GM12872 (cell line): ENCODE measurements around the gene GATD1.

Experiments
- TF ChIP-seq, protein P1 (sequence below): IDR thresholded peaks from 3 replicates; pipeline ENCODE4 v1.5.1; 2011; ENCODE audit warnings: low read depth, mild to moderate bottlenecking, low read length, moderate library complexity; ENCODE audit not compliant: insufficient read depth

GATD1 gene

GRCh38 chr11:742156-742546 is 35.1 kb downstream of the GATD1 start:
- TF ChIP-seq, protein P1, sequence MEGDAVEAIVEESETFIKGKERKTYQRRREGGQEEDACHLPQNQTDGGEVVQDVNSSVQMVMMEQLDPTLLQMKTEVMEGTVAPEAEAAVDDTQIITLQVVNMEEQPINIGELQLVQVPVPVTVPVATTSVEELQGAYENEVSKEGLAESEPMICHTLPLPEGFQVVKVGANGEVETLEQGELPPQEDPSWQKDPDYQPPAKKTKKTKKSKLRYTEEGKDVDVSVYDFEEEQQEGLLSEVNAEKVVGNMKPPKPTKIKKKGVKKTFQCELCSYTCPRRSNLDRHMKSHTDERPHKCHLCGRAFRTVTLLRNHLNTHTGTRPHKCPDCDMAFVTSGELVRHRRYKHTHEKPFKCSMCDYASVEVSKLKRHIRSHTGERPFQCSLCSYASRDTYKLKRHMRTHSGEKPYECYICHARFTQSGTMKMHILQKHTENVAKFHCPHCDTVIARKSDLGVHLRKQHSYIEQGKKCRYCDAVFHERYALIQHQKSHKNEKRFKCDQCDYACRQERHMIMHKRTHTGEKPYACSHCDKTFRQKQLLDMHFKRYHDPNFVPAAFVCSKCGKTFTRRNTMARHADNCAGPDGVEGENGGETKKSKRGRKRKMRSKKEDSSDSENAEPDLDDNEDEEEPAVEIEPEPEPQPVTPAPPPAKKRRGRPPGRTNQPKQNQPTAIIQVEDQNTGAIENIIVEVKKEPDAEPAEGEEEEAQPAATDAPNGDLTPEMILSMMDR = no peak

GRCh38 chr11:737366-737765 is 39.9 kb downstream of the GATD1 start:
- TF ChIP-seq, protein P1 = no peak

DNA sequence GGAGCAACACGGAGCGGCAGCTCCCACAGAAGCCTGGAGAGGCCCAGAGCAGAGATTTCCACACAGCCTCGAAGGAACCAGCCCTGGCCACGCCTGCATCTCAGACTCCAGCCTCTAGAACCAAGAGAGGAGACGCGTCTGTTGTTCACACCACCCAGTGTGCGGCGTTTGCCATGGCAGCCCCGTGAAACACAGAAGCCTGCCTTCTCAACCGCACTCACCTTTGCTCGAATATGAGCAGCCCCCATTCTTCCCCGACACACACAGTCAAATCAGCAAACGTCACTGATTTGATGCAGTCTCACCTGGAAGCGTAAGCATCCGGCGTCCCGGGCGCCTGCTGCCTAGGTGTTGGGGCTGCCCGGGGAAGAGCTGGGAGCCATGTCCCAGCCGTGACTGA is 44.2 kb downstream of the GATD1 start:
- TF ChIP-seq, protein P1 = no peak

DNA sequence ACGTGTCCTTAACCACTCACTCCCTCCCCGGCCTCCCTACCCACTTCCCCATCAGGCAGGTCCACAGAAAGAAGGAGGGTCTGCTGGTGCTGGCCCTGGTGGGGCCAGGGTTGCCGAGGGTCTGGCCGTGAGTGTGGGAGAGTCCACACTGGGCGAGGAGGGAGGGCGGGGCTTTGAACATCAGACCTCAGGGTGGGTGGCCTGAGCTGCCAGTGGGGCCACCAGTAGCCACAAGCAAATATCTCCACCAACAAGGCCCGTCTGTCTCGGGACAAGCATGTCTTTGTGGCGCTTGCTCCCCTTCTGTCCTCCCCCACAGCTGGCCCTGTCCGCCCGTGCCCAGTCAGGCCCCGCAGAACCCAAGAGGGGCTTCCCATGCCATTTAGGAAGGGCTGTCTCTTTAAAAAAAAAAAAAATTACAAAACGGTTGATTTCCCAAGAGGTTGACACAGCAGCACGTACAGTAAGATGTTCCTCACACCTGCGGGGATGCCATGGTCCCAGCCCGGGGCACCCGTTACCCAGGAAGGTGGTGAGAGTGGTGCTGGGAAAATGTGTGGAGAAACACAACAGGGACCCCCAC is 47.7 kb downstream of the GATD1 start:
- TF ChIP-seq, protein P1 = no peak

GRCh38 chr11:728901-729491 is 48.3 kb downstream of the GATD1 start:
- TF ChIP-seq, protein P1 = no peak

- TF ChIP-seq, protein P1 = peak; percentile 99
Observed at GRCh38 chr11:727859-728748, 49.2 kb downstream of the GATD1 start.

GRCh38 chr11:727281-727701 is 50.0 kb downstream of the GATD1 start:
- TF ChIP-seq, protein P1 = no peak
